ENCODE measurements around the gene MAP3K4. TPM values are rescaled to one million over a fixed set of nuclear protein-coding genes. Genes with fewer than 3 reads are reported as not detected.

Gene MAP3K4
- total RNA-seq, 1 experiment from 2014 or later: 37.1 TPM

DNA sequence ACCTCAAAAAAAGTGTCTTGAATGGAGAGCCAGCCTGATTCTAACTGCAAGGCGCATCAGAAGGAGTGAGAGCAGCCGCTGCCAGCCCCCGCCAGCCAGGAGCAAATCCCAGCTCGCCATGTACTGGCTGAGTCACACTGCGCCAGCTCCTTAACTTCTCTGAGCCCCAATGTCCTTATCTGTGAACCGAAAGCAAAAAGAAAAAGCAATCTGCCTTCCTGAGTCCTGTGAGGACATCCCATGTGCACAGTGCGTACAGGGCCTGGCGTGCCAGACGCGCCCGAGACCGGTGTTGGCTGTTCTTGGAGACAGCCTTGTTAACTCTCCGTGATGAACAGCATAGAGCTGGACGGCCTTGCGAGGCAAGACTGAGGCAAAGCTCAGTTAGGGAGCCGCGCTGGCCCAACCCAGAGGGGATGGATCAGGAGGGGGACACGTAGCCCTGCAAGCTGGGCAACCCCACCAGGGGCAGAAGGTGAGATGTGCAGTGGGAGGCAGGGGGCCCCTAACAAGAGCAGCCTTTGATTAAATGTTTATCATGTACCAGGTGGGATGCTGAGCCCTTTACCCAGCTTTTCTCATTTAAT is 159.6 kb downstream of the MAP3K4 start:
- ChIA-PET POLR2A (ENCODE audit: low non-redundant PET) (no interaction called here), CTCF (interaction anchor here (0.9 to 1.1 kb wide), 2 partner anchors 220 to 223 kb away, joined by 3 read pairs; no protein-coding TSS in a partner anchor)
- Histone ChIP-seq H3K4me3 (ENCODE audit: low read depth, low read length, poor library complexity, severe bottlenecking) (no peak overlapping the region), H3K27me3 (replicated peaks; ENCODE audit: insufficient read depth, low read depth, low read length, poor library complexity) (no peaks in the 10 kb centered on the region), H3K36me3 (ENCODE audit: insufficient read depth, low read length, poor library complexity, severe bottlenecking) (no peaks in the 10 kb centered on the region), H3K9me3 (ENCODE audit: low read depth, low read length, poor library complexity, severe bottlenecking) (no peaks in the 10 kb centered on the region), H3K4me1 (ENCODE audit: insufficient read depth, low read length, poor library complexity, severe bottlenecking) (no peaks in the 10 kb centered on the region), H3K27ac (ENCODE audit: low read depth, low read length, poor library complexity, severe bottlenecking) (no peak overlapping the region)
- no TSS peak for BruUV-seq (replicated peaks)
- intact Hi-C loops (cut with micrococcal nuclease; ENCODE audit: unreplicated experiment): loop anchor here (5.0 kb wide), 1 partner anchor 221 kb away; no protein-coding TSS in a partner anchor
- TF ChIP-seq, protein P1, sequence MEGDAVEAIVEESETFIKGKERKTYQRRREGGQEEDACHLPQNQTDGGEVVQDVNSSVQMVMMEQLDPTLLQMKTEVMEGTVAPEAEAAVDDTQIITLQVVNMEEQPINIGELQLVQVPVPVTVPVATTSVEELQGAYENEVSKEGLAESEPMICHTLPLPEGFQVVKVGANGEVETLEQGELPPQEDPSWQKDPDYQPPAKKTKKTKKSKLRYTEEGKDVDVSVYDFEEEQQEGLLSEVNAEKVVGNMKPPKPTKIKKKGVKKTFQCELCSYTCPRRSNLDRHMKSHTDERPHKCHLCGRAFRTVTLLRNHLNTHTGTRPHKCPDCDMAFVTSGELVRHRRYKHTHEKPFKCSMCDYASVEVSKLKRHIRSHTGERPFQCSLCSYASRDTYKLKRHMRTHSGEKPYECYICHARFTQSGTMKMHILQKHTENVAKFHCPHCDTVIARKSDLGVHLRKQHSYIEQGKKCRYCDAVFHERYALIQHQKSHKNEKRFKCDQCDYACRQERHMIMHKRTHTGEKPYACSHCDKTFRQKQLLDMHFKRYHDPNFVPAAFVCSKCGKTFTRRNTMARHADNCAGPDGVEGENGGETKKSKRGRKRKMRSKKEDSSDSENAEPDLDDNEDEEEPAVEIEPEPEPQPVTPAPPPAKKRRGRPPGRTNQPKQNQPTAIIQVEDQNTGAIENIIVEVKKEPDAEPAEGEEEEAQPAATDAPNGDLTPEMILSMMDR (conservative IDR thresholded peaks at IDR 0.05; ENCODE audit: low read depth, low read length): no peak
- no peak for TF ChIP-seq EZH2 (IDR thresholded peaks at IDR 0.05; ENCODE audit: borderline replicate concordance, low read depth, low read length, poor library complexity, severe bottlenecking)
- no peak for DNase-seq (ENCODE audit: low spot score)

DNA sequence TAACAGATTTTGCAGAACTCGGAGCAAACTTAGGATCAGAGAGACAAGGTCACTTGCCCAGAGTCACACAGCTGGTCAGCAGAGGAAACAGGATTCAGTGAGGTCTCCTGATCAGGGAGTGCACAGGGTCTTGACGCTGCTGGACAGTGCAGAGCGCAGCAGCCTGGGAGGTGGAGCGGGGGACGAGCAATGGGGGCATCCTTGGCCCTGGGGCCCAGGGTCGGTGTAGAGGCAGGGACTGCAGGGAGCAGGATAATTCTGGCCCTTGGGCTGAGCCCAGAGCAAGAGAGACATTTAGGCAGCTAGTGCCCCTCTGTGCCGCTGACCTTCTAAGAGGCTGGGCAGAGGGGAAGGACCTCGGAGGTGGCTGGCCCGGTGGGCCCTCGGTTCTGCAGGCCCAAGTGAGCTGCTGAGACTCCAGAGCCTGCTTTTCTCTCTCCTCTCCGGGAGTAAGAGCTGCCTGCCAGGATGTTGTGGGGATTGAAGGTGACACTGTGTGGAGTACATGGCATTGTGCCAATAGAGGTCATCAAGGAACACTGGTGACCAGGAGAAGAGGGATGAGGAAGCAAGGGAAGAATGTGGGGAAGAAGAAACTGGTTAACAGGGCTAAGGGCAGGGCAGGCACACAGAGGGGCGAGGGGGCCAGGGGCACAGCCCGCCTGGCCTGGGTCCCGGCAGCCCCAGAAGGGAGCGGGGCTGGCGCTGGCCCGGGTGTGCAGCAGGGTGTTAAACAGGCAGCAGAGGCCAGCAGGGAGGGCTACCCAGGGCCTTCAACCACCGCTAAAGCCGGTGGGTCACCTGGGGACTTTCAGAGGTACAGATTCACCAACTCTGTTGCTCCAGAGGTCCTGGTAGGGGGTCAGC is 160.3 kb downstream of the MAP3K4 start:
- no TSS peak for BruUV-seq (replicated peaks)
- Histone ChIP-seq H3K4me3 (ENCODE audit: low read depth, low read length, poor library complexity, severe bottlenecking) (no peak overlapping the region), H3K4me1 (ENCODE audit: insufficient read depth, low read length, poor library complexity, severe bottlenecking) (no peaks in the 10 kb centered on the region), H3K27ac (ENCODE audit: low read depth, low read length, poor library complexity, severe bottlenecking) (no peak overlapping the region), H3K9me3 (ENCODE audit: low read depth, low read length, poor library complexity, severe bottlenecking) (no peaks in the 10 kb centered on the region), H3K36me3 (ENCODE audit: insufficient read depth, low read length, poor library complexity, severe bottlenecking) (no peaks in the 10 kb centered on the region), H3K27me3 (replicated peaks; ENCODE audit: insufficient read depth, low read depth, low read length, poor library complexity) (no peaks in the 10 kb centered on the region)
- DNase-seq (ENCODE audit: low spot score): no peak
- intact Hi-C loops (cut with micrococcal nuclease; ENCODE audit: unreplicated experiment): loop anchor here (5.0 kb wide), 1 partner anchor 220 kb away; no protein-coding TSS in a partner anchor
- CTCF ChIA-PET: no interaction called here
- TF ChIP-seq, protein P1 (conservative IDR thresholded peaks at IDR 0.05; ENCODE audit: low read depth, low read length): no peak
- no peak for TF ChIP-seq EZH2 (IDR thresholded peaks at IDR 0.05; ENCODE audit: borderline replicate concordance, low read depth, low read length, poor library complexity, severe bottlenecking)
- POLR2A ChIA-PET (ENCODE audit: low non-redundant PET): no interaction called here

DNA sequence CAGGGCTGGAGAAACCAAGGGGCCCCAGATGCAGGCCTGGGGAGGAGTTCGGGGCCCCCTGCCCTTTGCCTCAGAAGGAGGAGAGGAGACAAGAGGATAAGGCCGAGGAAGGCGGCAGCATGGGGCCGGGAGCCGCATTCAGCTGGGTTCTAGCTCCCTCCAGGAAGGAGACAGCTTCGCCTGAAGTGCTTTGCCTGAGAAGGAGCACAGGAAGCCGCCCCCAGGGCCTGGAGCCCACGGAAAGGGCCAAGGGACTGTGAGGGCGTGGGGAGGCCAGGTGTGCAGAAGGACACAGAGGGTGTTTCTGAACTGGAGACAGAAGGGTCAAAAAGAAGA is 160.9 kb downstream of the MAP3K4 start:
- intact Hi-C loops (cut with micrococcal nuclease; ENCODE audit: unreplicated experiment): loop anchor here (5.0 kb wide), 1 partner anchor 220 kb away; no protein-coding TSS in a partner anchor
- CTCF ChIA-PET: no interaction called here
- no peaks in the 10 kb centered on the region for H3K4me1 ChIP-seq (ENCODE audit: insufficient read depth, low read length, poor library complexity, severe bottlenecking)
- H3K36me3 ChIP-seq (ENCODE audit: insufficient read depth, low read length, poor library complexity, severe bottlenecking): no peaks in the 10 kb centered on the region
- H3K4me3 ChIP-seq (ENCODE audit: low read depth, low read length, poor library complexity, severe bottlenecking): no peak overlapping the region
- no peaks in the 10 kb centered on the region for H3K9me3 ChIP-seq (ENCODE audit: low read depth, low read length, poor library complexity, severe bottlenecking)
- DNase-seq (ENCODE audit: low spot score): no peak
- TF ChIP-seq, protein P1 (conservative IDR thresholded peaks at IDR 0.05; ENCODE audit: low read depth, low read length): no peak
- no peak for TF ChIP-seq EZH2 (IDR thresholded peaks at IDR 0.05; ENCODE audit: borderline replicate concordance, low read depth, low read length, poor library complexity, severe bottlenecking)
- H3K27me3 ChIP-seq (replicated peaks; ENCODE audit: insufficient read depth, low read depth, low read length, poor library complexity): no peaks in the 10 kb centered on the region
- H3K27ac ChIP-seq (ENCODE audit: low read depth, low read length, poor library complexity, severe bottlenecking): no peak overlapping the region
- BruUV-seq (replicated peaks): no TSS peak
- POLR2A ChIA-PET (ENCODE audit: low non-redundant PET): no interaction called here

Measured in A673 (cell line).